ENCODE data around the gene SOBP.

Gene SOBP

DNA sequence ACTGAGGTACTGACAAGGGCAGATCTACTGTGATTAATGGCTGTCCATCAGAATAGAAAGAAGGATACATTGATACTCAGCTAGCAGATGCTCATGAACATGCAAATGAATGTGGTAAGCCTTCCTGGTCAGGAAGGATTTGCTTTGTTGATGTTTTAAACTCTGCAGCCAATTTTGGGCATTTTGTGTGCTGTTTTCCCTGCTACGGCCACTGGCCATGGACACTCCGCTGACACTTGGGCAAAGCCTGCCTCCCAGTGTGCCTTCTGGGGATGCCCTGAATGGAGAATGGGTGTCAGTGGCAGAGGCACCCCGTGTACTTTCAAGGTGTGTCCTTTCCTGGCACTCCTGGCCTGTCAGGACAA is 113.1 kb downstream of the SOBP start:
- no peak for TF ChIP-seq POLR2A (IDR thresholded peaks at IDR 0.05; ENCODE audit: low read depth, low read length)
- FAIRE-seq (no peak), DNase-seq (ENCODE audit: insufficient read length, low spot score) (no peak)

DNA sequence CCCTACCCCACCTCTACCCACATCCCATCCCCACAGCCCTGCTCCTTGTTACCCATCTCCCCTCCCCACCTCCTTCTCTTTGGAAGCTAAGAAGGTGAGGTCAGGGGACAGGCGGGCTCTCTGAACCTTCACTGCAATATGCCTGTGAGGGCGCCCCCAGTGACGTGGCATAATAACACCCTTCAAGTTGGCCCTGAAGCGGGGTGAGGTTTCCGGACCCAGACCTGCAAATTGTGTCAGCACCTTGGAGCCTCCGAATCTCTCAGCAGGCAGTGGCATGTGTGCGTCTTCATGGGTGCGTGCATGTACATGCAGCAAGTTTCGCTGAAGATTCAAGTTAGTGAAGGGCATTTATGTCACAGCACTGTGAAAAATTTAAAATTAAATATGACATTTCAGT is 114.6 kb downstream of the SOBP start:
- DNase-seq (ENCODE audit: insufficient read length, low spot score) (no peak), FAIRE-seq (no peak)
- TF ChIP-seq POLR2A (IDR thresholded peaks at IDR 0.05; ENCODE audit: low read depth, low read length), result no peak

DNA sequence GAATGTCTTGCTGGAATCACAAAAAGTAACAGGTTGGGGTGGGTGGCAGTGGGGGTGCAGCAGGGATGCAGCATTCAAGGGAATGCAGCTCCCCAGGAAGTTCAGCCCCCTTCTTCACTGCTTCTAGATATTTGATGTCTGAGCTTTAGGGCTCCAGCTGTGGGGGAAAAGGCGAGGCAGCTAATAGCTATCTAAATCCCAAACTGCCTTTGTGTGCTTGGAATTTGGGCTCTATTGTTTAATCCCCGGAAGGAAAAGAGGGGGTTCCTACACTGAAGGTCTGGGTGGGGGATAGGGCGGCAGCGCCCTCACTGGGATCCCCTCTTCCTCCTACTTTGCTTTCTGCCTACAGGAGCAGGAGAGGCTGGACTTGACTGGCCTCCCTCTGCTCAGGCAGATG is 116.5 kb downstream of the SOBP start:
- TF ChIP-seq POLR2A (IDR thresholded peaks at IDR 0.05; ENCODE audit: low read depth, low read length), result no peak
- FAIRE-seq (no peak), DNase-seq (ENCODE audit: insufficient read length, low spot score) (no peak)

DNA sequence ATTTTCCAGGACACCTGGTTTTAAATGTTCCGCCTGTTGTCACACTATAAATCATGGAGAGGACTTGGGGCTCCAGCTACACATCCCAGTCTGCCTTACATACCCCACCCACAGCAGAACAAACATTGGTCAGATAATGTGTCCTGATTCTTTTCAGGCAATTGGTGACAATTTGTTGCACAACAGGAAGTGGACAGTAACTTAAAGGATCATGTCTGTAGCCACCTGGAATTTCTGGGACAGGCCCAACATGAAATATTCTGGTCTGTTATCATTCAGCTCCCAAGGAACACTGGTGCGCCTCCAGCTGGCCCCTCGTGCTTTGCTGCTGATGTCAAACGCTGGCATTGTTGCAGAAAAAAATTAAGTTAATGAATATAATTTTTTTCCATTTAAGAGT is 117.2 kb downstream of the SOBP start:
- FAIRE-seq (no peak), DNase-seq (ENCODE audit: insufficient read length, low spot score) (no peak)
- TF ChIP-seq POLR2A (IDR thresholded peaks at IDR 0.05; ENCODE audit: low read depth, low read length), result no peak

- DNase-seq (ENCODE audit: insufficient read length, low spot score) (no peak), FAIRE-seq (no peak)
- no peak for TF ChIP-seq POLR2A (IDR thresholded peaks at IDR 0.05; ENCODE audit: low read depth, low read length)
These were observed 121.3 kb downstream of the SOBP start for GRCh38 chr6:107611094-107611810.

- FAIRE-seq, result no peak
- DNase-seq (ENCODE audit: insufficient read length, low spot score), result no peak
- TF ChIP-seq POLR2A (IDR thresholded peaks at IDR 0.05; ENCODE audit: low read depth, low read length), result no peak
These were observed 123.0 kb downstream of the SOBP start for GRCh38 chr6:107612762-107613415.

GRCh38 chr6:107613651-107614379 is 123.9 kb downstream of the SOBP start:
- no peak for TF ChIP-seq POLR2A (IDR thresholded peaks at IDR 0.05; ENCODE audit: low read depth, low read length)
- DNase-seq (ENCODE audit: insufficient read length, low spot score) (no peak), FAIRE-seq (no peak)

- no peak for DNase-seq (ENCODE audit: insufficient read length, low spot score)
- TF ChIP-seq POLR2A (IDR thresholded peaks at IDR 0.05; ENCODE audit: low read depth, low read length), result no peak
- no peak for FAIRE-seq
These were observed 124.9 kb downstream of the SOBP start for GRCh38 chr6:107614828-107615227.

DNA sequence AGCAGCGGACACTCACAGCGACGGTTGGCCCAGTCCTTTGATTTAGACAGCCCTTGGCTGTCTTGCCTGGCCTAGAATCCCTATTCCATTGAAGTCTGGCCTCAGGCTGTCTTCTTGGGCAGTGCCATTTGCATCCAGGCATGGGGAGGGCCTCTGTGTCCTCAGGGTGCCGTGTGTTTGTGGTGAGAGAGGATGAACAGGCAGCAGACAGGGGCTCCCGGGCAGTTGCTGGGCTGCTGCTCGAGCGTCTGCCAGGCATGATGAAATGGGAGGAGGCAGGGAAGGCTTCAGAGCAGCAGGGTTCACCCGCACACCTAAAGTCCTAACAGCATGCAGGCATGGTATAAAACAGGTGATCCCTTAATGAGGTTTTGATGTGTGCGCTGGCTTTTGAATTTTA is 126.9 kb downstream of the SOBP start:
- no peak for FAIRE-seq
- DNase-seq (ENCODE audit: insufficient read length, low spot score), result no peak
- no peak for TF ChIP-seq POLR2A (IDR thresholded peaks at IDR 0.05; ENCODE audit: low read depth, low read length)

DNA sequence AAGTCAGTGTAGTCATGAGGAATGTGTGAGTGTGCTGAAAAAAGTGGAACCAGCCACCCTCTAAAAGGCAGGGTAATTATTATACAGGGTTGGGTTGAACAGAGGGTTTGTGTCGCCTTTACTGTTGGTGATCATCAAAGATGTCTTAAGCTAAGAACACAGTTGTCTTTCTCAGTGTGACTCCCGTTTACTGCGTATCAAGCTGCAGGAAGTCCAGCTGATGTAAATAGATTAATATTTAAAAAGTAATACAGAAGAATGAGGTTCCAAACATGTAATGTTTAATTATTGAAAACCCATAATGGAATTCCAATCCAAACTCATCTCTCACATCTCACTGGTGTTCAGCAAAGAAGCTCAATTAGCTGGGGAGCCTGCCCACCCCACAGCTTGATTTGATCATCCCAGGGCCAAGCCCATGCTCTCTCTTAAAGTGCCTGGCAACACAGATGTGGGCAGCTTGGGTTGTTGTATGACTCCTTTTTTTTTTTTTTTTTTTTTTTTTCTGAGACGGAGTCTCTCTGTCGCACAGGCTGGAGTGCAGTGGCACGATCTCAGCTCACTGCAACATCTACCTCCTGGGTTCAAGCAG is 127.5 kb downstream of the SOBP start:
- no peak for TF ChIP-seq POLR2A (IDR thresholded peaks at IDR 0.05; ENCODE audit: low read depth, low read length)
- FAIRE-seq, result no peak
- DNase-seq (ENCODE audit: insufficient read length, low spot score), result no peak

GRCh38 chr6:107618672-107619071 is 128.8 kb downstream of the SOBP start:
- no peak for FAIRE-seq
- no peak for DNase-seq (ENCODE audit: insufficient read length, low spot score)
- no peak for TF ChIP-seq POLR2A (IDR thresholded peaks at IDR 0.05; ENCODE audit: low read depth, low read length)

DNA sequence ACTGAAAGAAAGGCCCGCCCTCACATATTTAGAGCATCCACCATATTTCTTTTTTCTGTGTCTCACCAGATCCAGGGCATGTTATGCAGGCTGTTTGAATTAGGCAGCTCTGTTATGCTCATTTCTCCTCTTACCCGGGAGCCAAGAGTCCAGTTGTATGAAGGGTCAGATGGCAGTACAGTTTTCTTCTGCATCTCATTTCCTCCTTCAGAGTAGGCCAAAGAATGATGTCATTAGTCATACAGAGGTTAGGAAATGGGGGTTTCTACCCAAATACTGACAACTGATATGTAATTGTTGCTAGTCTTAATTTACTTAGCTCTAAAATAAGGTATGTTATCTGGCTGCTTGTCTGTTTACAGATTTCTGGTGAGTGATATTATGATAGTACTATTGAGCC is 130.8 kb downstream of the SOBP start:
- TF ChIP-seq POLR2A (IDR thresholded peaks at IDR 0.05; ENCODE audit: low read depth, low read length), result no peak
- FAIRE-seq, result no peak
- DNase-seq (ENCODE audit: insufficient read length, low spot score), result no peak

GRCh38 chr6:107621229-107621937 is 131.5 kb downstream of the SOBP start:
- FAIRE-seq (no peak), DNase-seq (ENCODE audit: insufficient read length, low spot score) (no peak)
- no peak for TF ChIP-seq POLR2A (IDR thresholded peaks at IDR 0.05; ENCODE audit: low read depth, low read length)

DNA sequence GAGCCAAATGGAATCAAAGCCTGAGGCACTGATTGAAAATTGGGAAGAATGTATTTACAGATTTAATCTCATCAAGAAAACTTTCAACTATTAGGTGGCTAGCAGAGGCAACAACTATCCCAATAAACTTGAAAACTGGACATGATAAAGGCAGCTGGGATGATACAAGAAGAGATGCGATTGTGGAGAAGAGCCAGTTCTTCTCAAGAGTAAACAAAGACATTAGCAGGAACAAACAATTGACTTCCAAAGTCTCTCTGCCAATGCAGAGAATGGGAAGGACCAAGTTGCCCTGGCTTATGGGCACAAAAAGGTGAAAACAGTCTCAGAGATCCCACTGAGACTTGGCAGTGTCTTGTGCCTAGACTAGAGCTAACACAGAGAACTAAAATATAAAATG is 132.4 kb downstream of the SOBP start:
- FAIRE-seq (no peak), DNase-seq (ENCODE audit: insufficient read length, low spot score) (no peak)
- no peak for TF ChIP-seq POLR2A (IDR thresholded peaks at IDR 0.05; ENCODE audit: low read depth, low read length)

Data from H54 (cell line).